G401.6 (cell line): ENCODE data around the gene NBEAL2.
"Not testable (repeated sequence)": the region's sequence is repeated elsewhere in the genome, so short reads cannot be mapped to it uniquely, and the experiment has no call there.

Source experiments
- FAIRE-seq: peaks from 2 replicates; lab custom pipeline; 2012; peaks lifted over from hg19 to GRCh38; lab: Jason Lieb, UNC

Gene NBEAL2

GRCh38 chr3:46962427-46962826, 17.0 kb upstream of the NBEAL2 start:
- FAIRE-seq, result no peak

GRCh38 chr3:46962990-46963389, 16.5 kb upstream of the NBEAL2 start:
- FAIRE-seq, result no peak

- not testable (repeated sequence) for FAIRE-seq
These were observed 15.4 kb upstream of the NBEAL2 start for GRCh38 chr3:46964038-46964590.

- FAIRE-seq, result no peak
These were observed 14.3 kb upstream of the NBEAL2 start for GRCh38 chr3:46965151-46965550.

- no peak for FAIRE-seq
These were observed 12.7 kb upstream of the NBEAL2 start for GRCh38 chr3:46966811-46967210.

GRCh38 chr3:46968783-46969428, 10.6 kb upstream of the NBEAL2 start:
- FAIRE-seq, result no peak

GRCh38 chr3:46970391-46971091, 8.9 kb upstream of the NBEAL2 start:
- no peak for FAIRE-seq

- no peak for FAIRE-seq
These were observed 8.3 kb upstream of the NBEAL2 start for GRCh38 chr3:46971151-46971550.

GRCh38 chr3:46971742-46972141, 7.7 kb upstream of the NBEAL2 start:
- no peak for FAIRE-seq

GRCh38 chr3:46972396-46972795, 7.1 kb upstream of the NBEAL2 start:
- FAIRE-seq, result no peak

GRCh38 chr3:46974421-46975171, 4.9 kb upstream of the NBEAL2 start:
- FAIRE-seq, result no peak

GRCh38 chr3:46976326-46977190, 2.9 kb upstream of the NBEAL2 start, which contains the start of gene CCDC12:
Gene CCDC12 (minus strand): TSS chr3:46976745. CDS start chr3:46976732, 13 bp downstream.
- FAIRE-seq, result peak; percentile 86

- no peak for FAIRE-seq
These were observed 1.7 kb upstream of the NBEAL2 start for GRCh38 chr3:46977811-46978195.

- FAIRE-seq, result no peak
These were observed 1.1 kb upstream of the NBEAL2 start for GRCh38 chr3:46978381-46978780.

- FAIRE-seq, result no peak
These were observed 562 bp downstream of the NBEAL2 start for GRCh38 chr3:46979958-46980497.

- no peak for FAIRE-seq
These were observed 2.5 kb downstream of the NBEAL2 start for GRCh38 chr3:46981932-46982471.

- no peak for FAIRE-seq
These were observed 3.1 kb downstream of the NBEAL2 start for GRCh38 chr3:46982546-46982945.

- FAIRE-seq, result no peak
These were observed 5.4 kb downstream of the NBEAL2 start for GRCh38 chr3:46984591-46985459.

- no peak for FAIRE-seq
These were observed 6.1 kb downstream of the NBEAL2 start for GRCh38 chr3:46985588-46985987.

GRCh38 chr3:46986055-46986730, 6.7 kb downstream of the NBEAL2 start:
- no peak for FAIRE-seq
